ENCODE results near the gene OR13A1. TPM values are rescaled to one million over a fixed set of nuclear protein-coding genes. Genes with fewer than 3 reads are reported as not detected.

Gene OR13A1
- total RNA-seq, 1 donor from 2014 or later, result not detected

GRCh38 chr10:45256246-45256645 lies 59.2 kb downstream of the OR13A1 start:
- TF ChIP-seq CTCF (conservative IDR thresholded peaks at IDR 0.05; ENCODE audit: low read depth, low read length), result no peak
- DNase-seq (ENCODE audit: low read depth), result no peak
- H3K4me3 ChIP-seq (ENCODE audit: low read depth, low read length), result no peak overlapping the region

GRCh38 chr10:45255706-45256105 lies 59.7 kb downstream of the OR13A1 start:
- H3K4me3 ChIP-seq (ENCODE audit: low read depth, low read length), result no peak overlapping the region
- no peak for DNase-seq (ENCODE audit: low read depth)
- no peak for TF ChIP-seq CTCF (conservative IDR thresholded peaks at IDR 0.05; ENCODE audit: low read depth, low read length)

GRCh38 chr10:45254892-45255291 lies 60.5 kb downstream of the OR13A1 start:
- no peak overlapping the region for H3K4me3 ChIP-seq (ENCODE audit: low read depth, low read length)
- no peak for DNase-seq (ENCODE audit: low read depth)
- no peak for TF ChIP-seq CTCF (conservative IDR thresholded peaks at IDR 0.05; ENCODE audit: low read depth, low read length)

GRCh38 chr10:45253183-45253914 lies 62.1 kb downstream of the OR13A1 start:
- TF ChIP-seq CTCF (conservative IDR thresholded peaks at IDR 0.05; ENCODE audit: low read depth, low read length), result no peak
- DNase-seq (ENCODE audit: low read depth), result no peak
- no peak overlapping the region for H3K4me3 ChIP-seq (ENCODE audit: low read depth, low read length)

Other genes with a start within 250 kb of the OR13A1 start
- 1.7 and 4.7 TPM in 2 replicates for gene ALOX5, start 58.6 kb upstream of the OR13A1 start, total RNA-seq